Prostate gland (tissue), 2 donors: ENCODE results near the gene SLC5A10.

Experiments used
- POLR2A ChIP-seq: fragments of 450-650 bp; IDR thresholded peaks from one replicate; pipeline ENCODE4 v1.6.1; 2016; ENCODE audit warnings: antibody characterized with exemption, mild to moderate bottlenecking
- TF ChIP-seq, protein P1 (sequence below), 4 experiments: fragments of 200-600 bp in 2 of 4; fragments of 450-650 bp in 2 of 4; sonication (generic) in 2 of 4; IDR thresholded peaks; 1 replicate in 3 of 4; 2 replicates in 1 of 4; pipeline ENCODE4 v1.5.1; 2016 to 2019; ENCODE audit warnings: antibody characterized with exemption in 4 of 4, mild to moderate bottlenecking in 2 of 4, moderate library complexity in 2 of 4

DNA sequence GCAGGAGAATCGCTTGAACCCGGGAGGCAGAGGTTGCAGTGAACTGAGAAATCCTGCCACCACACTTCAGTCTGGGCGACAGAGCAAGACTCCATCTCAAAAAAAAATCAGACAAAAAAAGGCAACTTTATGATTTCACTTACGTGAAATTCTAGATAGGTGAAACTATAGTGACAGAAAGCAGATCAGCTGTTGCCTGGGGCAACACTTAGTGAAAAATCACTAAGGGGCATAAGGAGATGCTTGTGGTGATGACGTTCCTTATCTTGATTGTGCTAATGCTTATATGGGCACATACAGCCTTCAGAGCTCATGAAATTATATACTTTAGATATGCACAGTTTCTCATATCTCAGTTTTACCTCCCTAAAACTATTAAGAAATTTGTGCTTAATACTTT, 41.6 kb upstream of the SLC5A10 start:
- TF ChIP-seq, protein P1, sequence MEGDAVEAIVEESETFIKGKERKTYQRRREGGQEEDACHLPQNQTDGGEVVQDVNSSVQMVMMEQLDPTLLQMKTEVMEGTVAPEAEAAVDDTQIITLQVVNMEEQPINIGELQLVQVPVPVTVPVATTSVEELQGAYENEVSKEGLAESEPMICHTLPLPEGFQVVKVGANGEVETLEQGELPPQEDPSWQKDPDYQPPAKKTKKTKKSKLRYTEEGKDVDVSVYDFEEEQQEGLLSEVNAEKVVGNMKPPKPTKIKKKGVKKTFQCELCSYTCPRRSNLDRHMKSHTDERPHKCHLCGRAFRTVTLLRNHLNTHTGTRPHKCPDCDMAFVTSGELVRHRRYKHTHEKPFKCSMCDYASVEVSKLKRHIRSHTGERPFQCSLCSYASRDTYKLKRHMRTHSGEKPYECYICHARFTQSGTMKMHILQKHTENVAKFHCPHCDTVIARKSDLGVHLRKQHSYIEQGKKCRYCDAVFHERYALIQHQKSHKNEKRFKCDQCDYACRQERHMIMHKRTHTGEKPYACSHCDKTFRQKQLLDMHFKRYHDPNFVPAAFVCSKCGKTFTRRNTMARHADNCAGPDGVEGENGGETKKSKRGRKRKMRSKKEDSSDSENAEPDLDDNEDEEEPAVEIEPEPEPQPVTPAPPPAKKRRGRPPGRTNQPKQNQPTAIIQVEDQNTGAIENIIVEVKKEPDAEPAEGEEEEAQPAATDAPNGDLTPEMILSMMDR (IDR thresholded peaks at IDR 0.05), result no peak
- TF ChIP-seq POLR2A, result no peak
